Measurements from ENCODE around the gene IGF1R. TPM values are rescaled to one million over a fixed set of nuclear protein-coding genes. Genes with fewer than 3 reads are reported as not detected.
A peak's percentile ranks its signal among the peaks of the same experiment; 100 is the strongest.

Gene IGF1R
- total and polyA plus RNA-seq, 2 of the 8 experiments (the other 6 are each of a cell fraction or from before 2014, with no cell fraction given): 32.9 to 109 TPM

- Histone ChIP-seq H3K4me2 (ENCODE audit: insufficient read depth in 1 of 2, low read depth in 2 of 2, low read length in 2 of 2) (no peak overlapping the region), H2BK15ac (ENCODE audit: low read length) (no peak overlapping the region), H2BK5ac (ENCODE audit: low read depth, low read length) (no peak overlapping the region), H2AK5ac (ENCODE audit: low read depth, low read length) (no peak overlapping the region), H3K14ac (ENCODE audit: insufficient read length) (no peak overlapping the region), H3K4me3 (ENCODE audit: extremely low read depth in 1 of 4, insufficient read depth in 2 of 4, low read depth in 3 of 4, low read length in 4 of 4) (no peak overlapping the region), H2BK12ac (ENCODE audit: low read depth, low read length) (no peak overlapping the region), H4K5ac (ENCODE audit: insufficient read length, low read depth, low read length) (no peak overlapping the region), H4K91ac (replicated peaks; ENCODE audit: insufficient read length, low read length) (no peak overlapping the region), H4K20me1 (replicated peaks in 1 of 2; ENCODE audit: control insufficient read depth in 1 of 2, insufficient read depth in 2 of 2, low read length in 2 of 2) (no peaks in the 10 kb centered on the region), H3K79me1 (ENCODE audit: low read depth, low read length) (no peaks in the 10 kb centered on the region; the same call in 1 of the 2 replicates), H3K36me3 (ENCODE audit: control insufficient read depth in 2 of 4, insufficient read depth in 4 of 4, low read length in 3 of 4) (peaks cover 0 to 3% (median 0%) of the 10 kb centered on the region in 4 experiments; a peak in 1 of 8 replicates), H3K27me3 (replicated peaks in 1 of 4; ENCODE audit: control insufficient read depth in 3 of 4, extremely low read depth in 1 of 4, insufficient read depth in 3 of 4, low read length in 3 of 4) (no peaks in the 10 kb centered on the region), H3K4ac (replicated peaks; ENCODE audit: insufficient read length, low read depth, low read length) (no peak overlapping the region), H3K27ac (ENCODE audit: low read depth, low read length) (no peak overlapping the region), H3K23ac (ENCODE audit: insufficient read length) (no peak overlapping the region), H3K79me2 (ENCODE audit: control insufficient read depth in 1 of 2, insufficient read depth in 2 of 2, low read length in 2 of 2) (no peaks in the 10 kb centered on the region), H3K9me3 (ENCODE audit: insufficient read depth in 2 of 2, low read depth in 1 of 2, low read length in 1 of 2) (no peaks in the 10 kb centered on the region), H3K56ac (replicated peaks; ENCODE audit: insufficient read length, low read depth, low read length) (no peak overlapping the region), H3K18ac (ENCODE audit: extremely low read depth, low read length) (no peak overlapping the region), H4K8ac (ENCODE audit: extremely low read depth, insufficient read depth, low read length) (no peak overlapping the region), H3K23me2 (ENCODE audit: low read depth, low read length) (no peaks in the 10 kb centered on the region), H2AFZ (ENCODE audit: low read length) (no peak overlapping the region), H2BK120ac (replicated peaks; ENCODE audit: low read depth, low read length) (no peak overlapping the region), H2BK20ac (ENCODE audit: low read length) (no peak overlapping the region), H3K9ac (replicated peaks in 1 of 4; ENCODE audit: extremely low read depth in 1 of 4, low read depth in 3 of 4, low read length in 3 of 4) (no peak overlapping the region), H3K4me1 (replicated peaks in 1 of 4; ENCODE audit: control insufficient read depth in 3 of 4, insufficient read depth in 4 of 4, low read length in 3 of 4) (no peaks in the 10 kb centered on the region; a peak in 1 of 7 replicates)
- no peak for FAIRE-seq
- POLR2A ChIA-PET (ENCODE audit: partially characterized antibody): interaction anchor here (1.1 kb wide), 1 partner anchor 91 kb away, joined by 4 read pairs; no protein-coding TSS in a partner anchor
- 0 out of 2 replicates have a peak, but pooled peaks have one; percentile 3 for TF ChIP-seq E2F6 (IDR thresholded peaks at IDR 0.05)
- TF ChIP-seq RXRA (IDR thresholded peaks at IDR 0.05; ENCODE audit: insufficient read depth, low read depth, low read length): no peak
- TF ChIP-seq CTCF (IDR thresholded peaks at IDR 0.05; ENCODE audit: control extremely low read depth in 1 of 3, insufficient read depth in 1 of 3, low read depth in 1 of 3, low read length in 3 of 3): peak in 1 of 3 experiments; percentile 1; a peak in 1 of 4 replicates
- 91% methylated on average over 10 of the region's 10 CpGs; no CpG with 5 or more reads in 1 of the 2 experiments for WGBS, 2 experiments (ENCODE audit: extremely low coverage in 1 of 2, insufficient coverage in 1 of 2, insufficient read length in 1 of 2, insufficient replicate concordance in 2 of 2, low coverage in 1 of 2, low lambda C conversion rate in 2 of 2, missing lambda C conversion rate in 1 of 2)
- DNase-seq (ENCODE audit: low read depth in 1 of 2, low spot score in 2 of 2): peak in 1 of 2 experiments; percentile 37
- CTCF ChIA-PET (ENCODE audit: partially characterized antibody): interaction anchor here (0.5 to 1.6 kb wide), 2 partner anchors 18 to 20 kb away, joined by 3 to 5 read pairs; no protein-coding TSS in a partner anchor
These were observed 320.2 kb downstream of the IGF1R start for GRCh38 chr15:98968576-98968975.
